Pancreas (tissue), 10 donors: ENCODE measurements around the gene LILRB3. TPM values are rescaled to one million over a fixed set of nuclear protein-coding genes. Genes with fewer than 3 reads are reported as not detected.
"Not testable (repeated sequence)": the region's sequence is repeated elsewhere in the genome, so short reads cannot be mapped to it uniquely, and the experiment has no call there.

Source experiments
- ATAC-seq, 4 donors: fragments of 200-7000 bp; cut with Tn5 transposase; one replicate each; pipeline versions ENCODE4 v1.8.0 to v1.9.1; 2020; ENCODE audit warnings: mild to moderate bottlenecking in 4 of 4, moderate library complexity in 4 of 4
- DNase-seq, 6 donors: peaks; one replicate each; pipeline ENCODE4 v3.0.0-alpha.2; 2020
- FAIRE-seq: peaks from 2 replicates; lab custom pipeline; 2012; peaks lifted over from hg19 to GRCh38; lab: Jason Lieb, UNC
- H3K27ac ChIP-seq, 4 donors: fragments of 200-600 bp; sonication (generic); 1 replicate in 3 of 4; 2 replicates in 1 of 4; pipeline versions ENCODE4 v1.5.0 to v1.8.0; 2020
- H3K27me3 ChIP-seq, 4 donors: fragments of 200-600 bp; one replicate each; pipeline ENCODE4 v1.8.0; 2021
- H3K36me3 ChIP-seq, 3 donors: fragments of 200-600 bp; sonication (generic) in 1 of 3; one replicate each; pipeline versions ENCODE4 v1.5.0 to v1.8.0; 2020 to 2021
- H3K4me1 ChIP-seq, 3 donors: fragments of 200-600 bp; one replicate each; pipeline ENCODE4 v1.8.0; 2021
- H3K4me3 ChIP-seq, 4 donors: fragments of 200-600 bp; sonication (generic) in 2 of 4; one replicate each; pipeline versions ENCODE4 v1.5.0 to v1.8.0; 2020 to 2021
- H3K9me3 ChIP-seq, 4 donors: fragments of 200-600 bp; one replicate each; pipeline ENCODE4 v1.8.0; 2021
- CTCF ChIP-seq, 4 donors: fragments of 200-600 bp; sonication (generic) in 3 of 4; IDR thresholded peaks; one replicate each; pipeline versions ENCODE4 v1.5.0 to v1.8.0; 2021; ENCODE audit warnings: antibody characterized with exemption in 4 of 4
- WGBS, 2 donors: extraction: QIAGEN DNeasy Blood & Tissue Kit; methylation state at CpG; one replicate each; pipeline ENCODE4 v1.1.7; 2013; 5-methylcytosine and 5-hydroxymethylcytosine counted together
- intact Hi-C, 3 donors: fragments of 100-400 bp; cut with DNase I; formaldehyde crosslinking; loops; one replicate each; pipeline versions ENCODE4 v1.11.1 to v1.14.2; 2022
- polyA plus RNA-seq, 2 donors: library from polyadenylated mRNA; stranded (reverse); fragments of 200-250 nt; gene quantifications; one replicate each; pipeline ENCODE4 v1.2.3, GENCODE V29; 2013
- total RNA-seq, 6 donors: library from RNA; stranded (reverse); fragmentation: NEBNext Ultra II Directional in 4 of 6; extraction: Animal tissue kit (Norgen Biotek cat#: 25700) in 4 of 6; gene quantifications; one replicate each; pipeline versions ENCODE4 v1.2.1 to v1.2.4, GENCODE V29; 2021 to 2023
- donor health status: healthy with polysubstance abuse.
- donor health status: DM: no; HTN: no; CAD: no; lungs with moderate emphysema.
- donor health status: DM: no; HTN: no; CAD: no.
- donor health status: control.
- donor health status: control.
- donor health status: Bipolar disorder and iron deficiency.
- donor health status: DM: yes; HTN: yes; CAD: no.
- donor health status: DM: no; HTN: no; CAD: no.
- donor health status: DM: no; HTN: no; CAD: no.
- donor health status: DM: yes; HTN: yes; CAD: no.

LILRB3 gene
- total and polyA plus RNA-seq, 8 donors, result 0.47 to 5.6 (median 1.8) TPM

DNA sequence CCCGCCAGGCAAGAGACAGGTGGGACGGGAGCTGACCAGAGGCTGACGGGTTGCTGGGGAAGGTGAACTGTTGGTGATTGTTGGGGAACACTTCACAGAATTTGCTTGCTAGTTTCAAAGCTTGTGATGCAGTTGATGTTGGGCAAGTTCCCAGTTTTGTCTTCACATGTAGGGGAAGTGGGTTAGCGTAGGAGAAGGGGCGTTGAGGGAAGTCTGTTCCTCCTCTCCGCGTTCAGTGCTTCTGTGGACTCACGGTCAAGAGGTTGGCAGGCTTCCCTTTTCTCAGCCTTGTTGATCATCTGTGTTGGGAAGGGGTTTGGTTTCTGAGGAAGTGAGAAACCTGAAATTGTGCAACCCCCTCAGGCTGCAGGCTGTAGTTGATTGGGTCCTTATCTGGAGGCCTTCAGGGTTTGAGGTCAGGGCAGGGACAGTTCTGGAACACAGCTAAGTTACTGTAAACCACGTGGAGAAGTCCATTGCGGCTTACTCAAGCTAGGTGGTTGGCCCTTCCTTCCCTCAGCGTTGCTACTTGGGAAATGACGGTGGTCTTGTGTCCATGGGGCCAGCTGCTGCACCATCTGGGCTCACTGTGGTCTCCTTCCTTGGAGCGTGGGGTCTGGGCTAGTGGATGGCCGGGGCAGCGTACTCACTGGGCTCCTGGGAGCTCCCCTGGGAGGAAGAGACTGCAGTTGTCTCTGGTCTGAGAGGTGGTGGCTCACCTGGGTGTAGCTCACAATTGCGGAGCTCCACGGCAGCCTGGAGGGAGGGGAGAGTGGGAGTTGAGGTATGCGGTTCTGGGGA, 14.6 kb downstream of the LILRB3 start:
- no peaks in the 10 kb centered on the region for H3K9me3 ChIP-seq
- ATAC-seq, result peak; percentile 21 to 56 (median 44)
- peak in 5 of 6 donors; percentile 47 to 87 (median 76) for DNase-seq
- 60 to 63% methylated on average over 18 of the region's 18 CpGs for WGBS, 2 donors
- peaks cover 7 to 38% (median 34%) of the 10 kb centered on the region in 3 donors for H3K36me3 ChIP-seq
- FAIRE-seq, result no peak
- H3K4me1 ChIP-seq, result peaks cover 21 to 75% (median 57%) of the 10 kb centered on the region in 3 donors
- TF ChIP-seq CTCF (IDR thresholded peaks at IDR 0.05), result no peak
- H3K4me3 ChIP-seq, result no peak overlapping the region
- peak overlapping the region; percentile 77 to 94 (median 89) for H3K27ac ChIP-seq
- intact Hi-C loops, result no loop called here
- no peaks in the 10 kb centered on the region for H3K27me3 ChIP-seq

DNA sequence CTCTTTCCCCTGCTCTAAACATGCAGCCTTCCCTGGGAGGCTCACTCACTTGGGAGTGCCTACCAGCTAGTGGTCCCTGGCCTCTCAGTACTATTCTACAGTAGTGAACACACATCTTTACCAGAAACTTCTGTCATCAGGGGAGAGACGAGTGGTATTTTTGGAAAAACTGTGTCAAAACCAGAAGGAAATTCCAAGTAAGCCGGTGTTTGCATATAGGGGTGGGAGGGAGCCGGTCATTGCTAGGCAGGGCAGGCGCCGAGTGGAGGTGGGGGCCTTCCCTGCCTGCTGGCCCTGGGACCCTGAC, 15.2 kb downstream of the LILRB3 start:
- H3K36me3 ChIP-seq, result peaks cover 7 to 38% (median 38%) of the 10 kb centered on the region in 3 donors
- DNase-seq (no peak), FAIRE-seq (no peak), ATAC-seq (no peak)
- 76 to 78% methylated on average over 5 of the region's 5 CpGs for WGBS, 2 donors
- no peak overlapping the region for H3K4me3 ChIP-seq
- no peak for TF ChIP-seq CTCF (IDR thresholded peaks at IDR 0.05)
- no peaks in the 10 kb centered on the region for H3K9me3 ChIP-seq
- intact Hi-C loops, result no loop called here
- H3K27ac ChIP-seq, result peak overlapping the region; percentile 49 to 94 (median 84)
- peaks cover 25 to 81% (median 63%) of the 10 kb centered on the region in 3 donors for H3K4me1 ChIP-seq
- H3K27me3 ChIP-seq, result no peaks in the 10 kb centered on the region

- FAIRE-seq, ATAC-seq, intact Hi-C loops, H3K9me3 ChIP-seq, H3K27me3 ChIP-seq, DNase-seq: not testable (repeated sequence)
- Histone ChIP-seq H3K4me1 (peaks cover 29 to 85% (median 65%) of the 10 kb centered on the region in 3 donors), H3K4me3 (peak overlapping the region in 1 of 4 donors; percentile 14), H3K27ac (peak overlapping the region in 3 of 4 donors; percentile 49 to 94 (median 91)), H3K36me3 (peaks cover 7 to 42% (median 38%) of the 10 kb centered on the region in 3 donors)
- 74 to 79% methylated on average over 21 to 23 of the region's 23 CpGs for WGBS, 2 donors
Measured at GRCh38 chr19:54207193-54207592, 15.6 kb downstream of the LILRB3 start.

DNA sequence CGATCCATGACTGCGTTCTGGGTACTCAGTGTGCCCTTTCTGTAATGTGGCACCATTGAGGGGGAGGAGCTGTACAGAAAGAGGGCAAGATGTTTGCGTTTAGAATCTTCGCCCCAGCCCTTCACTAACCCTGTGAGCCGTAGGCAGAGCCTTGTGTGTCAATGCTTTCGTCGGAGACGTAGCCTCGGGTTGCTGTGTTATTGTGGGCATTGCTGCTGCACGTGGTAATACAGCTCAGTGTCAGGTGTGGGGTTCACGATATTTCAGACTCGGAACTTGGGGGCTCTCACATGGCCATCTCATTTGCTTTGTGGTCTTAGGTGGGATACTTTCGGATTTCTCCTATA, 16.0 kb downstream of the LILRB3 start:
- no peak for DNase-seq
- H3K4me3 ChIP-seq, result peak overlapping the region in 1 of 4 donors; percentile 14
- no peak for FAIRE-seq
- no peak for TF ChIP-seq CTCF (IDR thresholded peaks at IDR 0.05)
- ATAC-seq, result no peak
- intact Hi-C loops, result no loop called here
- WGBS, 2 donors, result 77 to 78% methylated on average over 13 of the region's 13 CpGs
- peak overlapping the region in 2 of 4 donors; percentile 91 to 94 for H3K27ac ChIP-seq
- H3K4me1 ChIP-seq, result peaks cover 30 to 89% (median 69%) of the 10 kb centered on the region in 3 donors
- H3K9me3 ChIP-seq, result no peaks in the 10 kb centered on the region
- H3K36me3 ChIP-seq, result peaks cover 7 to 44% (median 38%) of the 10 kb centered on the region in 3 donors
- H3K27me3 ChIP-seq, result no peaks in the 10 kb centered on the region

GRCh38 chr19:54206030-54206830, 16.6 kb downstream of the LILRB3 start:
- peak overlapping the region in 1 of 4 donors; percentile 14 for H3K4me3 ChIP-seq
- 88 to 91% methylated on average over 27 of the region's 27 CpGs for WGBS, 2 donors

More at GRCh38 chr19:54206030-54206830, 16.6 kb downstream of the LILRB3 start:
- DNase-seq (peak in 1 of 6 donors; percentile 73), ATAC-seq (no peak), FAIRE-seq (no peak)
- TF ChIP-seq CTCF (IDR thresholded peaks at IDR 0.05), result no peak
- H3K27ac ChIP-seq, result peak overlapping the region in 2 of 4 donors; percentile 91 to 94
- no peaks in the 10 kb centered on the region for H3K9me3 ChIP-seq
- no peaks in the 10 kb centered on the region for H3K27me3 ChIP-seq
- peaks cover 7 to 44% (median 38%) of the 10 kb centered on the region in 3 donors for H3K36me3 ChIP-seq
- intact Hi-C loops, result no loop called here
- peaks cover 30 to 93% (median 72%) of the 10 kb centered on the region in 3 donors for H3K4me1 ChIP-seq
